ENCODE results near the gene CEBPZ.

DNA sequence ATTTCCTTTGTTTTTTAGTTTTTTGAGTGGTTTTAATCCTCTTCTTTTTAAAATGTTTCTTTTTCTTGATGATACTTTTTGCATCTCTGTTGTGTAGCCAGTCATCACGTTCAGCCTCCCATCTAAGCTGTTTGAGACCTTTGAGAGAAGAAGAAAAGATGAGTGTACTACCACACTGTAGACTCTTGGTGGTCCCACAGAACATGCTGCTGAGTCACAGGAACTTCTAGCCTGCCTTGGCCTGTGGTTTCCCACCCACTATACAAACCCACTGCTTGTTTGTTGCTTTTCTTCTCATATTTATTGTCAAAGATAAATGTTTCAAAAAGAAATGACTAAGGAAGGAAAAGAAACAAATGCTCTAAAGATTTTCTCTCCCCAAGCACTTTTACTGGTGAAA lies 29.6 kb downstream of the CEBPZ start:
- TF ChIP-seq ZNF552 (CRISPR knock-in tag; IDR thresholded peaks at IDR 0.05; ENCODE audit: borderline replicate concordance), result no peak
- TF ChIP-seq ARID2 (CRISPR knock-in tag; IDR thresholded peaks at IDR 0.05; ENCODE audit: borderline replicate concordance), result no peak
- TF ChIP-seq, protein P1, sequence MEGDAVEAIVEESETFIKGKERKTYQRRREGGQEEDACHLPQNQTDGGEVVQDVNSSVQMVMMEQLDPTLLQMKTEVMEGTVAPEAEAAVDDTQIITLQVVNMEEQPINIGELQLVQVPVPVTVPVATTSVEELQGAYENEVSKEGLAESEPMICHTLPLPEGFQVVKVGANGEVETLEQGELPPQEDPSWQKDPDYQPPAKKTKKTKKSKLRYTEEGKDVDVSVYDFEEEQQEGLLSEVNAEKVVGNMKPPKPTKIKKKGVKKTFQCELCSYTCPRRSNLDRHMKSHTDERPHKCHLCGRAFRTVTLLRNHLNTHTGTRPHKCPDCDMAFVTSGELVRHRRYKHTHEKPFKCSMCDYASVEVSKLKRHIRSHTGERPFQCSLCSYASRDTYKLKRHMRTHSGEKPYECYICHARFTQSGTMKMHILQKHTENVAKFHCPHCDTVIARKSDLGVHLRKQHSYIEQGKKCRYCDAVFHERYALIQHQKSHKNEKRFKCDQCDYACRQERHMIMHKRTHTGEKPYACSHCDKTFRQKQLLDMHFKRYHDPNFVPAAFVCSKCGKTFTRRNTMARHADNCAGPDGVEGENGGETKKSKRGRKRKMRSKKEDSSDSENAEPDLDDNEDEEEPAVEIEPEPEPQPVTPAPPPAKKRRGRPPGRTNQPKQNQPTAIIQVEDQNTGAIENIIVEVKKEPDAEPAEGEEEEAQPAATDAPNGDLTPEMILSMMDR (CRISPR knock-in tag; IDR thresholded peaks at IDR 0.05), result no peak
